Progenitor cell of endocrine pancreas (in vitro differentiated cells): ENCODE data around the gene SHISA6. TPM values are rescaled to one million over a fixed set of nuclear protein-coding genes. Genes with fewer than 3 reads are reported as not detected.

Experiments used
- DNase-seq: peaks from one replicate; pipeline ENCODE4 v3.0.0; 2021; ENCODE audit warnings: low spot score; ENCODE audit not compliant: unreplicated experiment
- H3K27ac Mint-ChIP-seq: 2 replicates; pipeline ENCODE4 v1.8.0; 2021; ENCODE audit warnings: mild to moderate bottlenecking, moderate library complexity, mixed read lengths
- H3K27me3 Mint-ChIP-seq: 2 replicates; pipeline ENCODE4 v1.8.0; 2021; ENCODE audit warnings: mixed read lengths
- H3K36me3 Mint-ChIP-seq: 2 replicates; pipeline ENCODE4 v1.8.0; 2022; ENCODE audit warnings: mixed read lengths; ENCODE audit not compliant: insufficient read depth
- H3K4me1 Mint-ChIP-seq: 2 replicates; pipeline ENCODE4 v1.8.0; 2021; ENCODE audit warnings: low read depth, mixed read lengths
- H3K4me3 Mint-ChIP-seq: 2 replicates; pipeline ENCODE4 v1.8.0; 2021; ENCODE audit warnings: low read depth, mild to moderate bottlenecking, moderate library complexity, mixed read lengths
- H3K9me3 Mint-ChIP-seq: 2 replicates; pipeline ENCODE4 v1.8.0; 2021; ENCODE audit warnings: low read depth, mixed read lengths
- long read RNA-seq: library from polyadenylated mRNA; unstranded; transcript quantifications from one replicate; pipeline ENCODE4 v2.0.0, GENCODE V29; 2020
- total RNA-seq: library from RNA; stranded (reverse); gene quantifications from 2 replicates; pipeline ENCODE4 v1.2.1, GENCODE V29; 2021
- TF ChIP-seq, protein P1 (sequence below): fragments of 200-600 bp; sonication (generic); IDR thresholded peaks from one replicate; pipeline ENCODE4 v1.5.0; 2021; ENCODE audit warnings: antibody characterized with exemption, mild to moderate bottlenecking; ENCODE audit not compliant: unreplicated experiment

The SHISA6 gene
- 1.0 and 1.2 TPM in 2 replicates for total RNA-seq
- long read RNA-seq, partial matches to known transcripts, result 0 of 1 reads
- long read RNA-seq, other reads (novel, unspliced or antisense), result 1 of 1 reads

- Mint-ChIP-seq H3K36me3 (no peaks in the 10 kb centered on the region), H3K4me3 (peak within 1 kb of the TSS; percentile 56), H3K9me3 (no peaks in the 10 kb centered on the region), H3K27ac (no peak within 1 kb of the TSS), H3K4me1 (no peaks in the 10 kb centered on the region), H3K27me3 (peaks cover 81% of the 10 kb centered on the region)
- TF ChIP-seq, protein P1, sequence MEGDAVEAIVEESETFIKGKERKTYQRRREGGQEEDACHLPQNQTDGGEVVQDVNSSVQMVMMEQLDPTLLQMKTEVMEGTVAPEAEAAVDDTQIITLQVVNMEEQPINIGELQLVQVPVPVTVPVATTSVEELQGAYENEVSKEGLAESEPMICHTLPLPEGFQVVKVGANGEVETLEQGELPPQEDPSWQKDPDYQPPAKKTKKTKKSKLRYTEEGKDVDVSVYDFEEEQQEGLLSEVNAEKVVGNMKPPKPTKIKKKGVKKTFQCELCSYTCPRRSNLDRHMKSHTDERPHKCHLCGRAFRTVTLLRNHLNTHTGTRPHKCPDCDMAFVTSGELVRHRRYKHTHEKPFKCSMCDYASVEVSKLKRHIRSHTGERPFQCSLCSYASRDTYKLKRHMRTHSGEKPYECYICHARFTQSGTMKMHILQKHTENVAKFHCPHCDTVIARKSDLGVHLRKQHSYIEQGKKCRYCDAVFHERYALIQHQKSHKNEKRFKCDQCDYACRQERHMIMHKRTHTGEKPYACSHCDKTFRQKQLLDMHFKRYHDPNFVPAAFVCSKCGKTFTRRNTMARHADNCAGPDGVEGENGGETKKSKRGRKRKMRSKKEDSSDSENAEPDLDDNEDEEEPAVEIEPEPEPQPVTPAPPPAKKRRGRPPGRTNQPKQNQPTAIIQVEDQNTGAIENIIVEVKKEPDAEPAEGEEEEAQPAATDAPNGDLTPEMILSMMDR, result no peak
- DNase-seq, result peak; percentile 32
These were observed at the start of gene SHISA6 for GRCh38 chr17:11240841-11241610. TSS of gene SHISA6 (plus strand) at chr17:11241213.

DNA sequence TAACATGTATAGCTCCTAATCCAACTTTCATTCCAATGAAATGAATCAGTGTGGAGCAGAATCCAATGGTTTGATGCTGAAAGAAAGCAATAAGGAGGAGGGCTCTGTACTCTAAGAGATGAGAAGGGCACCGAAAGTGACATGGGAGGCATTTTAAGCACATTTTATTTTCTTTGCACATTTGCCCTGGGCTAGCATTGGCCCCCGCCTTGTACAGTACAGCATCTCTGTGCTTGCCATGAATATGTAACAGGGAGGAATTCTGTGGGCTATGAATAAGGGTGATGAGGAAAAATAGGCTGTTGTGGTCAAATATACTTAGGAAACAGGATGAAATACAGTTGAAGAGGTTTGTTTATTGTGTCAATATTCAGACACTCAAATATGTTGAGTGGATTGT, 45.2 kb upstream of the SHISA6 start:
- peaks cover 2% of the 10 kb centered on the region for H3K4me1 Mint-ChIP-seq
- no peaks in the 10 kb centered on the region for H3K36me3 Mint-ChIP-seq
- H3K4me3 Mint-ChIP-seq, result no peak overlapping the region
- H3K27me3 Mint-ChIP-seq, result peaks cover 9% of the 10 kb centered on the region
- TF ChIP-seq, protein P1, result no peak
- no peak overlapping the region for H3K27ac Mint-ChIP-seq
- DNase-seq, result no peak
- H3K9me3 Mint-ChIP-seq, result peaks cover 7% of the 10 kb centered on the region

DNA sequence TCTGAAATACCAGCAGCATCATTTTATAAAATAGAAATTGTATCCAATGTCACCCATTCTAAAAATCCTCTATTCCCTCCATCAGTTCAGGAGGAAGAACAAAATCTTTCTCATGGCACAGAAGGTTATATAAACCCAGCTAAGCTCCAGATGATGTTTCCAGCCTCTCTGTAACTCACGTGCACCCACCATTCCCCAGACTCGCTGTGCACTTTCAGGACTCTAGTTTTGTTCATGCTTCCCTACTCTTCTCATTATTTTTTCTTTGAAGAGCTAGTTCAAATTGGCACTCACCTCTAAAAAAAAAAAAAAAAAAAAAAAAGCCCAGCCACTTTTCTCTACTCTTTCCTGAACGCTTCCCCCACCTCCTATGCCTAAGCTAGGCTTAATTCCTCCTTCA, 36.0 kb upstream of the SHISA6 start:
- TF ChIP-seq, protein P1, result no peak
- peaks cover 10% of the 10 kb centered on the region for H3K27me3 Mint-ChIP-seq
- no peak overlapping the region for H3K4me3 Mint-ChIP-seq
- no peak for DNase-seq
- peaks cover 2% of the 10 kb centered on the region for H3K4me1 Mint-ChIP-seq
- peaks cover 2% of the 10 kb centered on the region for H3K36me3 Mint-ChIP-seq
- no peak overlapping the region for H3K27ac Mint-ChIP-seq
- peaks cover 3% of the 10 kb centered on the region for H3K9me3 Mint-ChIP-seq

DNA sequence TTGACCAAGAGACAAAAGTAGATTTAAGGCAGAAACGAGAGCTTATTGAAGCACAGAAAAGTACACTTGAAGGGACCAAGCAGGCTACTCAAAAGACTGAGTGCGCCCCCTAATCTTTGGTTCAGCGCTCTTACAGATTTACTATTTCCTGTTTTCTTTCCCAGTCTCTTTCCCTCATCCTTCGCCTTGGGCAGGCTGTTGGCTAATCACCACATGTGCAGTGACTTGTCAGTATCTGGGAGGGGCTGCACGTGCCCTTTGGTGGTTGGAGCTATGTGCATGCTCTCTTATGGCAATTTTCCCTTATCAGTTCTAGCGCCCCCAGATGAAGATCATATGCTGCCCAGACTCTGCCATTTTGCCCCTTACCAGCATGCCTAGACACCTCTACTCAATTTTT, 35.4 kb upstream of the SHISA6 start:
- DNase-seq, result no peak
- TF ChIP-seq, protein P1, result no peak
- H3K36me3 Mint-ChIP-seq, result peaks cover 2% of the 10 kb centered on the region
- H3K27ac Mint-ChIP-seq, result no peak overlapping the region
- peaks cover 9% of the 10 kb centered on the region for H3K9me3 Mint-ChIP-seq
- peaks cover 2% of the 10 kb centered on the region for H3K4me1 Mint-ChIP-seq
- peaks cover 6% of the 10 kb centered on the region for H3K27me3 Mint-ChIP-seq
- H3K4me3 Mint-ChIP-seq, result no peak overlapping the region

DNA sequence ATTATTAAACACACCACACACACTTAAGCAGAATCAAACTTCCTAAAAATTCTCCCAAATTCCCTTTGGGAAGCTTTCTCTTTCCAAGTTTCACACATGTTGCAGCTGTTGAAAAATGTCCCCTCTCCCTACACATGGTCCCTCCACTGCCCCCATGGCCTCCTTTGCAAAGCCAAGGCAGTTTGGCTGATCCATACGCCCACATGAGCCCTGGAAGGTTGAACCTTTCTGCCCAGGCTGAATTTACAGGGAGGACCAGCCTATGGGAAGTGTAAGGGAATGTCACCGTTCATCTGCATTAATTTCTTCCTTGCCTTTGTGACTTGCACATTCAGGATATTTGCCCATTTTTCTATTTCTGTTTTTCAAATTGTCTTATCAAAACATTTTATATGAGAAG, 31.1 kb upstream of the SHISA6 start:
- no peak overlapping the region for H3K27ac Mint-ChIP-seq
- TF ChIP-seq, protein P1, result no peak
- no peaks in the 10 kb centered on the region for H3K4me1 Mint-ChIP-seq
- H3K36me3 Mint-ChIP-seq, result peaks cover 2% of the 10 kb centered on the region
- DNase-seq, result no peak
- no peak overlapping the region for H3K4me3 Mint-ChIP-seq
- H3K27me3 Mint-ChIP-seq, result peaks cover 3% of the 10 kb centered on the region
- peaks cover 20% of the 10 kb centered on the region for H3K9me3 Mint-ChIP-seq
